PC-3 (cell line): Measurements from ENCODE around the gene SPIB.
"Not testable (repeated sequence)": the region's sequence is repeated elsewhere in the genome, so short reads cannot be mapped to it uniquely, and the experiment has no call there.

Source experiments
- EZH2phosphoT487 ChIP-seq: fragments of 300-600 bp; sonication (generic); IDR thresholded peaks from 2 replicates; pipeline ENCODE4 v1.6.1; 2018; ENCODE audit warnings: mild to moderate bottlenecking, antibody characterized with exemption, low read length, borderline replicate concordance
- TF ChIP-seq, protein P1 (sequence below): fragments of 300-600 bp; sonication (generic); conservative IDR thresholded peaks from 2 replicates; pipeline ENCODE4 v1.5.1; 2017; ENCODE audit warnings: antibody characterized with exemption, low read depth, mild to moderate bottlenecking, low read length

DNA sequence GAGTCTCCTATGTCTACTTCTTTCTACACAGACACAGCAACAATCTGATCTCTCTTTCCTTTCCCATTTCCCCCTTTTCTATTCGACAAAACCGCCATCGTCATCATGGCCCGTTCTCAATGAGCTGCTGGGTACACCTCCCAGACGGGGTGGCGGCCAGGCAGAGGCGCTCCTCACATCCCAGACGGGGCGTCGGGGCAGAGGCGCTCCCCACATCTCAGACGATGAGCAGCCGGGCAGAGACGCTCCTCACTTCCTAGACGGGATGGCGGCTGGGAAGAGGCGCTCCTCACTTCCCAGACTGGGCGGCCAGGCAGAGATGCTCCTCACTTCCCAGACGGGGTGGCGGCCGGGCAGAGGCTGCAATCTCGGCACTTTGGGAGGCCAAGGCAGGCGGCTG, 27.8 kb upstream of the SPIB start:
- TF ChIP-seq, protein P1, sequence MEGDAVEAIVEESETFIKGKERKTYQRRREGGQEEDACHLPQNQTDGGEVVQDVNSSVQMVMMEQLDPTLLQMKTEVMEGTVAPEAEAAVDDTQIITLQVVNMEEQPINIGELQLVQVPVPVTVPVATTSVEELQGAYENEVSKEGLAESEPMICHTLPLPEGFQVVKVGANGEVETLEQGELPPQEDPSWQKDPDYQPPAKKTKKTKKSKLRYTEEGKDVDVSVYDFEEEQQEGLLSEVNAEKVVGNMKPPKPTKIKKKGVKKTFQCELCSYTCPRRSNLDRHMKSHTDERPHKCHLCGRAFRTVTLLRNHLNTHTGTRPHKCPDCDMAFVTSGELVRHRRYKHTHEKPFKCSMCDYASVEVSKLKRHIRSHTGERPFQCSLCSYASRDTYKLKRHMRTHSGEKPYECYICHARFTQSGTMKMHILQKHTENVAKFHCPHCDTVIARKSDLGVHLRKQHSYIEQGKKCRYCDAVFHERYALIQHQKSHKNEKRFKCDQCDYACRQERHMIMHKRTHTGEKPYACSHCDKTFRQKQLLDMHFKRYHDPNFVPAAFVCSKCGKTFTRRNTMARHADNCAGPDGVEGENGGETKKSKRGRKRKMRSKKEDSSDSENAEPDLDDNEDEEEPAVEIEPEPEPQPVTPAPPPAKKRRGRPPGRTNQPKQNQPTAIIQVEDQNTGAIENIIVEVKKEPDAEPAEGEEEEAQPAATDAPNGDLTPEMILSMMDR: not testable (repeated sequence)
- not testable (repeated sequence) for TF ChIP-seq EZH2phosphoT487
